Large intestine (tissue), 3 donors: ENCODE measurements around the gene CYP2A6. TPM values are rescaled to one million over a fixed set of nuclear protein-coding genes. Genes with fewer than 3 reads are reported as not detected.
"Not testable (repeated sequence)": the region's sequence is repeated elsewhere in the genome, so short reads cannot be mapped to it uniquely, and the experiment has no call there.

Experiments
- DNase-seq, 2 donors: peaks; one replicate each; pipeline versions ENCODE4 v3.0.0 to v3.0.0-alpha.2; 2013
- H3K27ac ChIP-seq: one replicate; pipeline ENCODE4 v1.5.1; 2013; ENCODE audit warnings: low read length
- H3K27me3 ChIP-seq: 2 replicates; pipeline ENCODE4 v1.6.1; 2013; ENCODE audit warnings: low read length; ENCODE audit not compliant: control insufficient read depth, insufficient read depth
- H3K36me3 ChIP-seq: 2 replicates; pipeline ENCODE4 v1.6.1; 2013; ENCODE audit warnings: low read length; ENCODE audit not compliant: control insufficient read depth, insufficient read depth
- H3K4me1 ChIP-seq: one replicate; pipeline ENCODE4 v1.6.1; 2013; ENCODE audit warnings: low read length; ENCODE audit not compliant: control insufficient read depth, insufficient read depth
- H3K4me3 ChIP-seq: one replicate; pipeline ENCODE4 v1.5.1; 2013; ENCODE audit warnings: low read length
- H3K9me3 ChIP-seq: one replicate; pipeline ENCODE4 v1.6.1; 2013; ENCODE audit warnings: mild to moderate bottlenecking, low read depth, low read length, moderate library complexity; ENCODE audit not compliant: control insufficient read depth
- WGBS: methylation state at CpG from one replicate; pipeline ENCODE4 v1.1.5; 2013; ENCODE audit warnings: low lambda C conversion rate; ENCODE audit not compliant: insufficient coverage; 5-methylcytosine and 5-hydroxymethylcytosine counted together
- polyA plus RNA-seq: library from polyadenylated mRNA; unstranded; fragments of 120-200 nt; gene quantifications from one replicate; pipeline ENCODE4 v1.2.1, GENCODE V29; 2013

CYP2A6 gene
- polyA plus RNA-seq, 1 donor = 0.07 TPM

DNA sequence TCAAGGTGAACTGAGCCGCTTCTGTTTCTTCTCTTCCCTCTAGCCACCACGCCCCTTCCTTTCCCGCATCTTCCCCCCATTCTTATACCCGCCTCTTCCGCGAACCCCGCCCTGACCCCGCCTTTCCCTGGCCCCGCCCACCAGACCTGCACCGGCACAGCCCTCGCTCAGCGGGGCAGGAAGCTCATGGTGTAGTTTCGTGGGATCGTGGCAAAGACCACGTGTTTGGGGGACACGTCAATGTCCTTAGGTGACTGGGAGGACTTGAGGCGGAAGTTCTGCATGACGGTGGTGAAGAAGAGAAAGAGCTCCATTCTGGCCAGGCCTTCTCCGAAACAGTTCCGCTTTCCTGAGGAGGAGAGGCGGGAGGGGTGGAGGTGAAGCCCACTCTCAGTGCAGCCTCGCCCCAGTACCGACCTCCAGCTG is 25.3 kb upstream of the CYP2A6 start:
- H3K4me3 ChIP-seq = peak overlapping the region; percentile 16
- not testable (repeated sequence) for H3K9me3 ChIP-seq, H3K4me1 ChIP-seq, H3K27ac ChIP-seq, H3K36me3 ChIP-seq, H3K27me3 ChIP-seq
- DNase-seq = peak; percentile 72 to 88
- no CpG with 5 or more reads among the region's 23 CpGs for WGBS

DNA sequence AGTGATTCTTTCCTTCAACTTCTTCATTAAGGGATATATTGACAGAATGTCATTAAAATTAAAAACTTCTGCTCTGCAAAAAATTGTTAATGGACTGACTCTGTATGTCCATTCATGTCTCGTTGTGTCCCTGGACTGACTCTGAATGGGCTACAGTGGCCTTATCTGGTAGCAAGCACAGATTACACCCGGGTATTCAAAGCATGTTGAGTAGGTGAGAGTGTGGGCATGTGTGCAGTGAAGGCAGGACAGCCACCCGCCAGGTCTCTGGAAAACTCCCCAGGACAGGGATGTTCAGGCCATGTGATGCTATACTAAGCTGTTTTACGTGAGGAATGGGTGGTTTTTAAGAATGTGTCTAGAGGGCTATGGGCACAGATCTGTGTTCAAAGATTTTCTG is 24.6 kb upstream of the CYP2A6 start:
- not testable (repeated sequence) for H3K36me3 ChIP-seq, H3K4me1 ChIP-seq, H3K9me3 ChIP-seq, H3K27ac ChIP-seq, H3K27me3 ChIP-seq, H3K4me3 ChIP-seq, DNase-seq
- no CpG with 5 or more reads among the region's 4 CpGs for WGBS

DNA sequence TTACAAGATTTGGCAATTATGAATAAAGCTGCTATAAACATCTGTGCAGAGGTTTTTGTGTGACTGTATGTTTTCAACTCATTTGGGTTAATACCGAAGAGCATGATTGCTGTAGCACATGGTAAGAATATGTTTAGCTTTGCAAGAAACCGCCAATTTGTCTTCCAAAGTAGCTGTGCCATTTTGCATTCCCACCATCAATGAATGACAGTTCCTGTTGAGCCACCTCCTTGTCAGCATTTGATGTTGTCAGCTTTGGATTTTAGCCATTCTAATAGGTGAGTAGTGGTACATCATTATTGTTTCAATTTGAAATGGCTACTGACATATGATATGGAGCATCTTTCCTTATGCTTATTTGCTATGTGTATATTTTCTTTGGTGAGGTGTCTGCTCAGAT is 23.6 kb upstream of the CYP2A6 start:
- DNase-seq, H3K27me3 ChIP-seq, H3K4me3 ChIP-seq, H3K9me3 ChIP-seq, H3K27ac ChIP-seq, H3K4me1 ChIP-seq, H3K36me3 ChIP-seq: not testable (repeated sequence)
- WGBS = 100% methylated on average over 1 of the region's 2 CpGs

DNA sequence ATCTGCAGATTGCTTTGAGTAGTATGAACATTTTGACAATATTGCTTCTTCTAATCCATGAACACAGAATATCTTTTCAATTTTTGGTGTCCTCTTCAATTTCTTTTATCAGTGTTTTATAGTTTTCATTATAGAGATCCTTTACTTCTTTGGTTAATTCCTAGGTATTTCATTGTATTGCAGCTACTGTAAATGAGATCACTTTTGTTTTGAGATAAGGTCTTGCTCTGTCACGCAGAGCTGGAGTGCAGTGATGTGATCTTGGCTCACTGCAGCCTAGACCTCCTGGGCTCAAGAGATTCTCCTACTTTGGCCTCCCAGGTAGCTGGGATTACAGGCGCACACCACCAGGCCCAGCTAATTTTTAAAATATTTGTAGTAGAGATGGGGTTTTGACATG is 22.0 kb upstream of the CYP2A6 start:
- no peak for DNase-seq
- no peak overlapping the region for H3K27ac ChIP-seq
- H3K36me3 ChIP-seq = no peaks in the 10 kb centered on the region
- no peak overlapping the region for H3K4me3 ChIP-seq
- no CpG with 5 or more reads among the region's 2 CpGs for WGBS
- H3K27me3 ChIP-seq = no peaks in the 10 kb centered on the region
- H3K4me1 ChIP-seq = no peaks in the 10 kb centered on the region
- H3K9me3 ChIP-seq = no peaks in the 10 kb centered on the region

DNA sequence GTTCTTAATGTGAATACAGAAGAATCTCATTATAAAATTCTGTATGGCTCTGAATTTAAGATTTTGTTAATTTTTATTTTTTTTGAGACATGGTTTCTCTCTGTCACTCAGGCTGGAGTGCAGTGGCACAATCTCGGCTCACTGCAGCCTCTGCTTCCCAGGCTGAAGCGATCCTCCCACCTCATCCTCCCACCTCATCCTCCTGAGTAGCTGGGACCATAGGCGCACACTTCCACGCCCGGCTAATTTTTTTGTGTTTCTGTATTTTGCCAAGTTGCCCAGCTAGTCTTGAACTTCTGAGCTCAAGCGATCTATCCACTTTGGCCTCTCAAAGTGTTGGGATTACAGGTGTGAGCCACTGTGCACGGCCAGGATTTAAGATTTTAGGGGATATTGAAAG is 17.5 kb upstream of the CYP2A6 start:
- no CpG with 5 or more reads among the region's 7 CpGs for WGBS
- H3K4me3 ChIP-seq = no peak overlapping the region
- H3K4me1 ChIP-seq = peaks cover 7% of the 10 kb centered on the region
- no peaks in the 10 kb centered on the region for H3K36me3 ChIP-seq
- DNase-seq = no peak
- no peak overlapping the region for H3K27ac ChIP-seq
- no peaks in the 10 kb centered on the region for H3K9me3 ChIP-seq
- H3K27me3 ChIP-seq = no peaks in the 10 kb centered on the region

DNA sequence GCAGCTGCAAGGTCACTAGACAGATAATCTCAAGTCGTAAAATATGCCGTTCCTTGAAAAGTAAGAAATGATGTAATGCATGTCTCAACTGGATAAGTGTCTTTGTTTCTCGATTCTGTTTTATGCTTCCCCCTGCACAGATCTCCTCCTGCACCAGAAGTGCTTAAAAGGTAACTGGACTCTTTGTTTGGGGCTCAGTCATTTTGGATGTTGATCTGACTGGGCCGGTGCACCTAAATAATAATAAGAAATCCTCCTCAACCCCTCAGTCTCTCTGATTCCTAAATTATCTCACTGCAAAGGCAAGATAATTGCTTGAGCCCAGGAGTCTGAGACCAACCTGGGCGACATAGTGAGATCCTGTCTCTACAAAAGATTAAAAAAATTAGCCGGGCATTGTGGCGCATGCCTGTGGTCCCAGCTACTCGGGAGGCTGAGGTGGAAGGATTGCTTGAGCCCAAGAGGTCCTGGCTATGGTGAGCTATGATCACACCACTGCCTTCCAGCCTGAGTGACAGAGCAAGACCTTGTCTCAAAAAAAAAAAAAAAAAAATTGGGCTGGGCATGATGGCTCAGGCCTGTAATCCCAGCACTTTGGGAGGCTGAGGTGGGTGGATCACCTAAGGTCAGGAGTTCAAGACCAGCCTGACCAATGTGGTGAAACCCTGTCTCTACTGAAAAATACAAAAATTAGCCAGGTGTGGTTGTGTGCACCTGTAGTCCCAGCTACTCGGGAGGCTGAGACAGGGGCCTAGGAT is 14.7 kb upstream of the CYP2A6 start:
- H3K4me3 ChIP-seq, H3K4me1 ChIP-seq, H3K27me3 ChIP-seq, H3K36me3 ChIP-seq, H3K9me3 ChIP-seq: not testable (repeated sequence)
- no CpG with 5 or more reads among the region's 9 CpGs for WGBS
- peak overlapping the region; percentile 58 for H3K27ac ChIP-seq
- peak in 1 of 2 donors; percentile 71 for DNase-seq

DNA sequence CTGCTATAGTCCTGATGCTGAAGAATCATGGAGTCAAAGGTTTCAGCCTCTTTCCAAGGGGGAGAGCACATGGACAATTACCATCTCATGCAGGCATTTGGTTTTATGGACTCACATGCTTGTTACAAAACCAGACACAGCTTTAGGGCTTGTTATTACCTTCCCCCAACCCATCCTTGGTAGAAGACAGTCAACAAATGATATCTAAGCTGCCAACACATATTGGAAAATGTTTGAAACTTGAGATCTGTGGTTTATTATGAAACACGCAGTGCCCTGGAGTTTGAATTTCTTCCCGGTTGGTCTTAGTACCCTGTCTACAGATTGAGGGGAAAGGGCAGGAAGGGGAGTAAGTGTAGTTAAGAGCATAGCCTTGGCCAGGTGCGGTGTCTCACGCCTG is 12.5 kb upstream of the CYP2A6 start:
- Histone ChIP-seq H3K36me3 (no peaks in the 10 kb centered on the region), H3K27ac (no peak overlapping the region), H3K4me1 (peaks cover 7% of the 10 kb centered on the region), H3K27me3 (no peaks in the 10 kb centered on the region), H3K4me3 (no peak overlapping the region), H3K9me3 (no peaks in the 10 kb centered on the region)
- 80% methylated on average over 1 of the region's 4 CpGs for WGBS
- peak; percentile 41 to 62 for DNase-seq

DNA sequence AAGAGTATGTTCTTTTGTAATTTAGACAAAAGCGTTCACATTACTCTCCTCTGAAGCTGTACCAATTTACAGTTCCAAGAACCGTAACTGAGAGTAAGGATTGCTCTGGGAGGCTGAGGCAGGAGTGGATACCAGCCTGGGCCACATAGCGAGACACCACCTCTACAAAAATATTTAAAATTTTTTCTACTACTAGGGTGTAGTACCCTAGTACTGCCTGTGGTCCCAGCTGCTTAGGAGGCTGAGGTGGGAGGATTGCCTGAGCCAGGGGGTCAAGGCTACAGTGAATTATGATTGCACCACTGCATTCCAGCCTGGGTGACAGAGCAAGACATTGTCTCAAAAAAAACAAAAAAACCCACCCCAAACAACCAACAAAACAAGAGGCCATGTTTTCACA is 12.1 kb upstream of the CYP2A6 start:
- Histone ChIP-seq H3K36me3 (no peaks in the 10 kb centered on the region), H3K4me1 (peaks cover 7% of the 10 kb centered on the region), H3K9me3 (no peaks in the 10 kb centered on the region), H3K4me3 (no peak overlapping the region), H3K27ac (no peak overlapping the region), H3K27me3 (no peaks in the 10 kb centered on the region)
- DNase-seq = no peak
- WGBS = 100% methylated on average over 1 of the region's 3 CpGs

DNA sequence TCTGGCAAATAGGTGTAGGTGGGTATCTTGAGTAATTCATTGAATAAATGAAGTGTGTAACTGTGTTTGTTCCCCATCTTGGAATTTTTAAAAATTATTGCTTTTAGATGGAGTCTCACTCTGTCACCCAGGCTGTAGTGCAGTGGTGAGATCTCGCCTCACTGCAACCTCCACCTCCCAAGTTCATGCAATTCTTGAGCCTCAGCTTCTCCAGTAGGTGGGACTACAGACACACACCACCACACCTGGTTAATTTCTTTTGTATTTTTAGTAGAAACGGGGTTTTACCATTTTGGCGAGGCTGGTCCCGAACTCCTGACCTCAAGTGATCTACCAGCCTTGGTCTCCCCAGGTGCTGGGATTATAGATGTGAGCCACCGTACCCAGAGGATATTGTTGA is 7.9 kb upstream of the CYP2A6 start:
- Histone ChIP-seq H3K36me3 (no peaks in the 10 kb centered on the region), H3K4me1 (no peaks in the 10 kb centered on the region), H3K27ac (no peak overlapping the region), H3K27me3 (no peaks in the 10 kb centered on the region), H3K9me3 (no peaks in the 10 kb centered on the region), H3K4me3 (no peak overlapping the region)
- WGBS = no CpG with 5 or more reads among the region's 5 CpGs
- no peak for DNase-seq

DNA sequence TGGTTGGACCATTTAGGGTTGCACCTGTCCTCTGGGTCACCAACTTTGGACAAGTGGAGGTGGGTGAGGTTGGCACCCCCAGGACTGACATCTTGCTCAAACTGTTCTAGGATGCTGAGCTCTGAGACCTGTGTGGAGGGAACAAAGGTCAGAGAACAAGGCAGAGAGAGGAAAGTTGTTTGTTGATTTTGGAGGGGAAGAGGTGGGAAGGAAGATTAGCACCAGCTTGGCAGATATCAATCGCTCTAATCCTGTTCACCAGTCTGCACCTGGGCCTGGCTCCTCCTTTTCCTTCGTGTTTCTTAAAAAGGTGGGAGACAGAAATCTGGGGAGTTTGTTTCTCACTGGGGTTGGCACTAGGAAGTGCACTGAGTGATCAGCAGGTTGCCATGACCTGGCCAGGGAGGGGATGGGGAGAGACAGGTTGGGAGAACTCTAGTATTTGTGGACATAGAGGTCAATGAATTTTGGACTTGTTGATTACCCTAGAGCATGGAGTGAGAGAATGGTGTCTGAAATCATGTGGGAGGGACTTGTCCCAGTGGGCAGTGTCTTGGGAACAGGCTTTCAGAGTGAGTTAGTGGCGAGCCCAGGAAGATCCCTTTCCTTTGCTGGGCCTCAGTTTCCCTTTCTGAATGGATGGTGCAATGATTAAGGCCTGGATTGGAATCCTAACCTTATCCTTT is 2.4 kb upstream of the CYP2A6 start:
- H3K9me3 ChIP-seq, H3K36me3 ChIP-seq, H3K27me3 ChIP-seq, H3K4me1 ChIP-seq, H3K27ac ChIP-seq, H3K4me3 ChIP-seq: not testable (repeated sequence)
- no CpG with 5 or more reads among the region's 3 CpGs for WGBS
- DNase-seq = peak in 1 of 2 donors; percentile 42

DNA sequence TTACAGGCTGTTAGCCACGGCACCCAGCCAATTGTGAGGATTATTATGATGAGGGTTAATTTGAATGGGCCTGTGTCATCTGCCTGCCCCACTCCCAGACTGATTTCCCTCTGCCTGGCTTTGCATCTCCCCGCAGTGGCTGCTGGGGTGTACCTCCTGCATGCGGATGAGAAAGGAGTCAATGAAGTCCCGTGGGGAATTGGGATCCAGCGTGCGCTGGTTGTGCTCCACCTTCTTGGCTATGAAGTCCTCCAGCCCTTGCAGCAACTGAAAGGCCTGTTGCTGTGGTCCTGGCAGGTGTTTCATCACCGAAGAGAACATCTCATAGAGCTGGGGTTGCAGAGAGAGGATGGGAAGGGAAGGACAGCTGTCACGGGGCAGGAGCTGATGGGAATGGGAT is 3.5 kb downstream of the CYP2A6 start:
- no CpG with 5 or more reads among the region's 8 CpGs for WGBS
- not testable (repeated sequence) for H3K4me1 ChIP-seq, H3K27me3 ChIP-seq, H3K27ac ChIP-seq, H3K36me3 ChIP-seq, H3K4me3 ChIP-seq, H3K9me3 ChIP-seq, DNase-seq
